D721Med (cell line): ENCODE results near the gene KCTD6.

Source experiments
- DNase-seq: peaks from one replicate; pipeline ENCODE4 v3.0.0; 2011; ENCODE audit warnings: low spot score; ENCODE audit not compliant: insufficient read length
- FAIRE-seq: peaks from 2 replicates; lab custom pipeline; 2011; peaks lifted over from hg19 to GRCh38; lab: Jason Lieb, UNC
- TF ChIP-seq, protein P1 (sequence below): IDR thresholded peaks from 2 replicates; pipeline ENCODE4 v1.5.1; 2012; ENCODE audit warnings: mild to moderate bottlenecking, control low read depth; ENCODE audit not compliant: insufficient read depth; ENCODE audit errors: missing control alignments

Gene KCTD6

DNA sequence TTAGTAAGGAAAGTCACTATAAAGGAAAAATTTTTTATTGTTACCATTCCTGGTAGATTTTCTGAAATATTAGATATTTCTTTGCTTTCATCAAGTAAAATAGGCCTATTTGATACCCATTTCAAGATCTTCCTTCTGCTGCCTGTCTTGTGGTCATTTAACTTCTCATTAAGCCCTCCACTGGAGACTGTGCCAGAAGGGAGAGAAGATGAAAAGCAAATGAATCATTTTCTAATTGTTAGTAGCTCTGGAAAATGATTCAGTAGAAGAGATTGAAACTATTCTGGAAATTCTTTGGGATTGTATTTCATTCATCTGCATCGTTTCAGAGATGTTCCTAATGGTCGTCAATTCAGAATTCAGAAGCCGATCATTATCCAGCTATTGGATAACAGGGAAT lies 3.2 kb downstream of the KCTD6 start:
- FAIRE-seq (no peak), DNase-seq (no peak)
- TF ChIP-seq, protein P1, sequence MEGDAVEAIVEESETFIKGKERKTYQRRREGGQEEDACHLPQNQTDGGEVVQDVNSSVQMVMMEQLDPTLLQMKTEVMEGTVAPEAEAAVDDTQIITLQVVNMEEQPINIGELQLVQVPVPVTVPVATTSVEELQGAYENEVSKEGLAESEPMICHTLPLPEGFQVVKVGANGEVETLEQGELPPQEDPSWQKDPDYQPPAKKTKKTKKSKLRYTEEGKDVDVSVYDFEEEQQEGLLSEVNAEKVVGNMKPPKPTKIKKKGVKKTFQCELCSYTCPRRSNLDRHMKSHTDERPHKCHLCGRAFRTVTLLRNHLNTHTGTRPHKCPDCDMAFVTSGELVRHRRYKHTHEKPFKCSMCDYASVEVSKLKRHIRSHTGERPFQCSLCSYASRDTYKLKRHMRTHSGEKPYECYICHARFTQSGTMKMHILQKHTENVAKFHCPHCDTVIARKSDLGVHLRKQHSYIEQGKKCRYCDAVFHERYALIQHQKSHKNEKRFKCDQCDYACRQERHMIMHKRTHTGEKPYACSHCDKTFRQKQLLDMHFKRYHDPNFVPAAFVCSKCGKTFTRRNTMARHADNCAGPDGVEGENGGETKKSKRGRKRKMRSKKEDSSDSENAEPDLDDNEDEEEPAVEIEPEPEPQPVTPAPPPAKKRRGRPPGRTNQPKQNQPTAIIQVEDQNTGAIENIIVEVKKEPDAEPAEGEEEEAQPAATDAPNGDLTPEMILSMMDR = no peak

DNA sequence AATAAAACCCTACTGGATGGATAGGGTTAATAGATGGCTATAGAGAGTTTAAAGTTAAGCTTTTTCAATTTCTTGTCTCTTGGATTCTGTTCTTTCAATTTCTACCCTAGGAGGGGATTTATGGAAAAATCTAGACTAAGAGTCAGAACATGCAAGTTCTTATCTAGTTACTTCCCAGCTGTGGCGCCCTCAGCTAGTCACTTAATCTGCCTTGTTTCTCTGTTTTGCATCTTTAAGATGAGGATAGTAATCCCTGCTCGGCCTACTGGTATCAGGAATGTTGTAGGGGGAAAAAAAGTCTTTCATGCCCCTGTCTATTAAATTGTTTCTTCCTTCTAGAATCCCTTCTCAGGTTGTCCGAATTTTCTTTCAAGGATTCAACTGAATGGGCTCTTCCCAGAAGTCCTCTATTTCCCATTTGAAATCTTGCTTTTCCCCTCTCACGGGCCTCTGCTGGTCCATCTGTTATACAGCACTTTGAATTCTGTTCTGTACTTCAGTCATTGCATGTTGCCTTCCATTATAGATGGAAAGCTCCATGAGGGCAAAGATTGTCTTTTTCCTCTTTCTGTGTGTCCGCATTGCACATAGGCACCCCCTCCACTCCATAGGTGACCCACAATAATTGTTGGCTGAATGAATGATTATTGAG lies 4.4 kb downstream of the KCTD6 start:
- TF ChIP-seq, protein P1 = peak; percentile 9
- no peak for FAIRE-seq
- no peak for DNase-seq

DNA sequence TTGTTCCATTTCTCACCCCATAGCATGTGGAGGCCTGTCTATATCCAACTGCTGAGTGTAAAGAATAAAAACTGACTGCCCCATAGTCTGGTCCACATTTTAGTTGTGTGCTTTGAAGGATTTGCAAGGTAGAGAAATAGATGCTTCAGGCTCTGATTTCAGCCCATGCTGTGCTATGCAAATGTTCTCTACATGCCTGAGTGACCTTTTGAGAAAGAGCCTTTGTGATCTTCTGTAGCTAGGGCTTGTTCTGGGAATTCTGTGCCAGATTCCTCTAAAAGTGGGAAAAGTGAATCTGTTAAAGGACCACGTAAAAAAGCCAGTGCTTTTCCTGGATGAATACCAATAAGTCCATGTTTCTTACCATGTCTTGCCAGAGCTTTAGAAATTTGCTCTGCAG lies 5.2 kb downstream of the KCTD6 start:
- no peak for FAIRE-seq
- TF ChIP-seq, protein P1 = no peak
- DNase-seq = no peak

DNA sequence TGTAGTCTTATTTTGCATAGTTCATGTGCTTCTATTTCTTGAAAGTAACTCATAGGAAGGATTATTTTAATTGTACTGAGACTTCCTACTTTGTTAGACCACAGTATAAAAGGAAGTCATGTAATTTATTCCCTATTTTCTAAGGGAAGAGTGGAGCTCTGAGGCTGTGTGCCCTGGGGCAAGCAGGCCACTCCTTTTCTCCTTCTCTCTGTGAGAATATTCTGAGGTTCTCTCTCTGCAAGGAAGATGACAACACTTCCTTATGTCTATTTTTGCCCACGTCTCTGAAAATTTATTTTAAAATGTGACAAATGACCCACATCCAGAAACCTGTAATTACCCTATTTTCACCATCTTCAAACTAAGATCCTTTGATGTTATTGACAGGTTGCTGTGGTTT lies 11.0 kb downstream of the KCTD6 start:
- no peak for FAIRE-seq
- TF ChIP-seq, protein P1 = no peak
- no peak for DNase-seq

DNA sequence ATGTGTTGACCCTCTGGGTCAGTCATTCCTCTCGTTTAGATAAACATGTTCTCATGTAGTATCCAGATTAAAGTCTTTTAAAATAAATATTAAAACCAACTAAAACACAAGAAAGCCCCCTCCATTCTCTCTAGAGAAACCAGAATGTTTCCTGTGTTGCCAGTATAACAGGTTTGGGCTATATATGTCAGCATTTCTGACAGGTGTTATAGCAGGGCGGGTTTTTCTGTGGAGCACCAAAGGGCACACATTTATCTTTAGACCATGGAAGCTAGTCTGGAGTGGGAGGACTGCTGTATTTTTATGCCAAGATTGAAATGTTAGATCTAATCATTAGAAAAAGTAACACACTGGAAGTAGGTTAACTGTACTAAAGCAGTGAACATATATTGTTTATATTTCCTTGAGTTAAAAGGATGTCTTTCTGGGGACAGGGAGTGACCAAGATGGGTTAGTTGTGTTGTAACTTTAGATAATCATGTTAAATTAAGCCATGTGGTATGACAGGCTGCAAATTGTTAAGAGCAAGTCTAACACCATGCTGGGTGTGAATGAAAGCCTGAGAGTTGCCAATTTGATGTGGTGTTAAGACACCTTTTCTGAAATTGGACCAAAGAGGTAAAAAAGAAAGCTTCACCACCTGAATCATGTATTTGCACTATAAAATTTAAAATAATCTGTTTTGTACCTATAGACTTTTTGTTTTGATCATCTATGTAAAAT lies 15.6 kb downstream of the KCTD6 start:
- DNase-seq (no peak), FAIRE-seq (no peak)
- TF ChIP-seq, protein P1 = no peak

DNA sequence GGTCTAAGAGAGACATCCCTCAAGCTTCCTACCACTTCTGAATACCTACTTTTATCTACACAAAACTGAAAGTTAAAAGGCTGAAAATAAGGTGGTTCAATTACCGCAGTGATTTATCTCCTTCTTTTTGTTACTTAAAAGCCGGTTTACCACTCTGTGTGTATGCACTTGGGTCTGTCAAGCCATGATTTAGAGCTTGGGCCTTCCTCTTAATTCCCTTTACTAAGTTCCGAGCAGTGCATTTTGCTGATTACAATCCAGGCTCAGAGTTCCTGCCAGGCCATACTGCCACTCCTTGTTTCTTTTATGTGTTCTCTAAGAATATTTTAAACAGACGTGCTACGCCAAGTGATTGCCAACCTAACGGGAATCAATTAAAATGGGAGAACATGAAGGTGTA lies 16.5 kb downstream of the KCTD6 start:
- FAIRE-seq (no peak), DNase-seq (no peak)
- TF ChIP-seq, protein P1 = no peak

DNA sequence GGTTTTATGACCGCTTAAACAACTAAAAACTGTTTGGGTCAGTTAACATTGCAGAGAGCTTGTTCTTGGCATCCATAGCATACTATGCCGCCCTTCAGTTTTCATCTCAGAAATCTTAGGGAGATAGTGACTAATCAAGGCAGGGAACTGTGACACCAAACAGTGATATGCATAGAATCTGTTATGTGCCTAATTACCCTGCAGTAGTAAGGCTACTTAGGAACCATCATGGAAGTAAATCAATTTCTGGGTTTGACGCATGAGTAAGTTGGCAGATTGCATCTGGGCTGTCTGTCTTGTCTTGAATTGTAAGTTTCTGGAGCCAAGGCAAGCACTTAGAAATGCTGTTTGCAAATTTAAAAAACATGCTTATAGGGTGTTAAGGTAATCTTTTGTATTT lies 22.5 kb downstream of the KCTD6 start:
- TF ChIP-seq, protein P1 = no peak
- FAIRE-seq (no peak), DNase-seq (no peak)
